HEK293 (cell line): Measurements from ENCODE around the gene RPS18.

Experiments used
- IKZF3 ChIP-seq: fragments of 450-650 bp; IDR thresholded peaks from 2 replicates; pipeline ENCODE4 v1.5.0; 2018; ENCODE audit warnings: missing biosample characterization, mild to moderate bottlenecking, missing genetic modification characterization, moderate library complexity
- KLF1 ChIP-seq: fragments of 450-650 bp; formaldehyde crosslinking; IDR thresholded peaks from 2 replicates; pipeline ENCODE4 v1.5.1; 2016; ENCODE audit warnings: missing biosample characterization, missing genetic modification characterization
- KLF10 ChIP-seq: fragments of 450-650 bp; IDR thresholded peaks from 2 replicates; pipeline ENCODE4 v1.5.1; 2018; ENCODE audit warnings: missing biosample characterization, mild to moderate bottlenecking, missing genetic modification characterization
- KLF8 ChIP-seq: fragments of 450-650 bp; formaldehyde crosslinking; IDR thresholded peaks from 2 replicates; pipeline ENCODE4 v1.5.1; 2016; ENCODE audit warnings: missing biosample characterization, missing genetic modification characterization
- MEIS1 ChIP-seq: sonication (generic); formaldehyde crosslinking; IDR thresholded peaks from 2 replicates; pipeline ENCODE4 v1.8.1; 2022; ENCODE audit warnings: missing genetic modification reagents, mild to moderate bottlenecking, borderline replicate concordance
- SP7 ChIP-seq: fragments of 450-650 bp; formaldehyde crosslinking; IDR thresholded peaks from 2 replicates; pipeline ENCODE4 v1.5.1; 2016; ENCODE audit warnings: missing biosample characterization, missing genetic modification characterization
- TRIM28 ChIP-seq: IDR thresholded peaks from 2 replicates; pipeline ENCODE4 v1.6.1; 2011; ENCODE audit warnings: low read length, control low read depth, borderline replicate concordance
- ZBTB7A ChIP-seq: fragments of 450-650 bp; formaldehyde crosslinking; IDR thresholded peaks from 2 replicates; pipeline ENCODE4 v1.5.1; 2016; ENCODE audit warnings: low read depth, missing biosample characterization, missing genetic modification characterization
- ZNF114 ChIP-seq: fragments of 450-650 bp; formaldehyde crosslinking; IDR thresholded peaks from 2 replicates; pipeline ENCODE4 v1.5.0; 2017; ENCODE audit warnings: missing biosample characterization, missing genetic modification characterization
- ZNF221 ChIP-seq: fragments of 450-650 bp; formaldehyde crosslinking; IDR thresholded peaks from 2 replicates; pipeline ENCODE4 v1.5.1; 2017; ENCODE audit warnings: missing biosample characterization, missing genetic modification characterization, borderline replicate concordance
- ZNF223 ChIP-seq: fragments of 450-650 bp; formaldehyde crosslinking; IDR thresholded peaks from 2 replicates; pipeline ENCODE4 v1.5.1; 2016; ENCODE audit warnings: missing biosample characterization, missing genetic modification characterization
- ZNF324 ChIP-seq: fragments of 450-650 bp; formaldehyde crosslinking; IDR thresholded peaks from 2 replicates; pipeline ENCODE4 v1.5.1; 2016; ENCODE audit warnings: missing biosample characterization, missing genetic modification characterization
- ZNF350 ChIP-seq: fragments of 450-650 bp; formaldehyde crosslinking; IDR thresholded peaks from 2 replicates; pipeline ENCODE4 v1.5.0; 2017; ENCODE audit warnings: missing biosample characterization, mild to moderate bottlenecking, missing genetic modification characterization
- ZNF529 ChIP-seq: fragments of 450-650 bp; formaldehyde crosslinking; IDR thresholded peaks from 2 replicates; pipeline ENCODE4 v1.5.1; 2017; ENCODE audit warnings: missing genetic modification characterization, missing biosample characterization; ENCODE audit not compliant: insufficient replicate concordance
- ZNF571 ChIP-seq: fragments of 450-650 bp; formaldehyde crosslinking; IDR thresholded peaks from 2 replicates; pipeline ENCODE4 v1.5.0; 2017; ENCODE audit warnings: missing biosample characterization, missing genetic modification characterization
- ZNF768 ChIP-seq: fragments of 450-650 bp; formaldehyde crosslinking; IDR thresholded peaks from 2 replicates; pipeline ENCODE4 v1.5.1; 2018; ENCODE audit warnings: missing biosample characterization, mild to moderate bottlenecking, missing genetic modification characterization
- ZNF776 ChIP-seq: fragments of 450-650 bp; formaldehyde crosslinking; IDR thresholded peaks from 2 replicates; pipeline ENCODE4 v1.5.0; 2017; ENCODE audit warnings: missing biosample characterization, missing genetic modification characterization, borderline replicate concordance
- TF ChIP-seq, protein P1 (sequence below): fragments of 450-650 bp; formaldehyde crosslinking; IDR thresholded peaks from 2 replicates; pipeline ENCODE4 v1.5.1; 2016; ENCODE audit warnings: missing biosample characterization, missing genetic modification characterization
- TF ChIP-seq, protein P2 (sequence below): fragments of 450-650 bp; formaldehyde crosslinking; optimal IDR thresholded peaks from 2 replicates; pipeline ENCODE3; 2016; ENCODE audit warnings: missing biosample characterization, mild to moderate bottlenecking, missing genetic modification characterization
- TF ChIP-seq, protein P3 (sequence below): fragments of 450-650 bp; IDR thresholded peaks from 2 replicates; pipeline ENCODE4 v1.5.1; 2018; ENCODE audit warnings: missing biosample characterization, mild to moderate bottlenecking, missing genetic modification characterization
- TF ChIP-seq, protein P4 (sequence below): fragments of 450-650 bp; formaldehyde crosslinking; IDR thresholded peaks from 2 replicates; pipeline ENCODE4 v1.5.1; 2016; ENCODE audit warnings: missing biosample characterization, missing genetic modification characterization
- TF ChIP-seq, protein P5 (sequence below): fragments of 450-650 bp; formaldehyde crosslinking; IDR thresholded peaks from 2 replicates; pipeline ENCODE4 v1.5.1; 2017; ENCODE audit warnings: missing biosample characterization, missing genetic modification characterization
- TF ChIP-seq, protein P6 (sequence below): fragments of 450-650 bp; formaldehyde crosslinking; IDR thresholded peaks from 2 replicates; pipeline ENCODE4 v1.5.1; 2016; ENCODE audit warnings: missing biosample characterization, missing genetic modification characterization

Gene RPS18

DNA sequence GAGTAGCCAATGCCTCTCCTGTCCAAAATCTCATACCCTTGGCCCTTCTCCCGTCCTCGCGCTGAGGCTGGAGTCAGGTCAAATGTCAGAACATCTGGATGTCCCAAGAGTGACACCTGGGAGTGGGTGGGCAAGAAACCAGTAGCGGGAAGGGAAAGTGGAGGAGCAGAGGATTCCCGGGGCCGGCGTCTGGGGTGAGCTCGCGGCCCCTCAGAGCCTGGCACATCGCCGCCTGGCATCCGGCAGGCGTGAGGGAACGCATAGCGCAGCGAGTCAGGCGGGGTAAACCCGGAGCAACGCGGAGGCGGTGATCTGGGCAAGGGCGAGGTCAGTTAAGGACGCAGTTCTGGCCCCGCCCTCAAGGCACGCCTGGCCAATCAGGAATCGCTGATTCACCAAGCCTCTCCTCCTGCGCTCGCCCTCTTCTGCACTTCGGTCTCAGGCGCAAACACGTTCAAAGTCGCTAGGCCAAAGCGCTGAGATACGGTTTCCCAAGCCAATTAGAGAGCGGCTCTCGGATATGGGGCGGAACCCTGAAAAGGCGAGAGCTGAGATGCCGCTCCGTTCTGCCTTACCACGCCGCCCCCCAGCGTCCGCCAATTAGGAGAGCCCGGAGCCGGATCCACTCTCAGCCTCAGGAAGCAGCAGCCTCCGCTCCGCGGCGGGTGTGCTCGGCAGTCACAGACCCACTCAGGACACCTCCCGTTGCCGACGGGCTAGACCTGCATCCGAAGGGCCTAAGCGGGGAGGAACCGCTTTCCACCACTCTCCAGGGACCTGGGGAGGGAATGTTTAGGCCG is 22.7 kb upstream of the RPS18 start (continued):
- TF ChIP-seq, protein P1, sequence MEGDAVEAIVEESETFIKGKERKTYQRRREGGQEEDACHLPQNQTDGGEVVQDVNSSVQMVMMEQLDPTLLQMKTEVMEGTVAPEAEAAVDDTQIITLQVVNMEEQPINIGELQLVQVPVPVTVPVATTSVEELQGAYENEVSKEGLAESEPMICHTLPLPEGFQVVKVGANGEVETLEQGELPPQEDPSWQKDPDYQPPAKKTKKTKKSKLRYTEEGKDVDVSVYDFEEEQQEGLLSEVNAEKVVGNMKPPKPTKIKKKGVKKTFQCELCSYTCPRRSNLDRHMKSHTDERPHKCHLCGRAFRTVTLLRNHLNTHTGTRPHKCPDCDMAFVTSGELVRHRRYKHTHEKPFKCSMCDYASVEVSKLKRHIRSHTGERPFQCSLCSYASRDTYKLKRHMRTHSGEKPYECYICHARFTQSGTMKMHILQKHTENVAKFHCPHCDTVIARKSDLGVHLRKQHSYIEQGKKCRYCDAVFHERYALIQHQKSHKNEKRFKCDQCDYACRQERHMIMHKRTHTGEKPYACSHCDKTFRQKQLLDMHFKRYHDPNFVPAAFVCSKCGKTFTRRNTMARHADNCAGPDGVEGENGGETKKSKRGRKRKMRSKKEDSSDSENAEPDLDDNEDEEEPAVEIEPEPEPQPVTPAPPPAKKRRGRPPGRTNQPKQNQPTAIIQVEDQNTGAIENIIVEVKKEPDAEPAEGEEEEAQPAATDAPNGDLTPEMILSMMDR (tag by site-specific recombination) = 0 out of 2 replicates have a peak, but pooled peaks have one; percentile 35
- peak; percentile 96 for TF ChIP-seq IKZF3
- TF ChIP-seq, protein P2, sequence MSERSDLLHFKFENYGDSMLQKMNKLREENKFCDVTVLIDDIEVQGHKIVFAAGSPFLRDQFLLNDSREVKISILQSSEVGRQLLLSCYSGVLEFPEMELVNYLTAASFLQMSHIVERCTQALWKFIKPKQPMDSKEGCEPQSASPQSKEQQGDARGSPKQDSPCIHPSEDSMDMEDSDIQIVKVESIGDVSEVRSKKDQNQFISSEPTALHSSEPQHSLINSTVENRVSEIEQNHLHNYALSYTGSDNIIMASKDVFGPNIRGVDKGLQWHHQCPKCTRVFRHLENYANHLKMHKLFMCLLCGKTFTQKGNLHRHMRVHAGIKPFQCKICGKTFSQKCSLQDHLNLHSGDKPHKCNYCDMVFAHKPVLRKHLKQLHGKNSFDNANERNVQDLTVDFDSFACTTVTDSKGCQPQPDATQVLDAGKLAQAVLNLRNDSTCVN (tag by site-specific recombination) = peak; percentile 59
- peak; percentile 37; the same call in 1 of the 2 replicates for TF ChIP-seq ZBTB7A (tag by site-specific recombination)
- TF ChIP-seq, protein P3, sequence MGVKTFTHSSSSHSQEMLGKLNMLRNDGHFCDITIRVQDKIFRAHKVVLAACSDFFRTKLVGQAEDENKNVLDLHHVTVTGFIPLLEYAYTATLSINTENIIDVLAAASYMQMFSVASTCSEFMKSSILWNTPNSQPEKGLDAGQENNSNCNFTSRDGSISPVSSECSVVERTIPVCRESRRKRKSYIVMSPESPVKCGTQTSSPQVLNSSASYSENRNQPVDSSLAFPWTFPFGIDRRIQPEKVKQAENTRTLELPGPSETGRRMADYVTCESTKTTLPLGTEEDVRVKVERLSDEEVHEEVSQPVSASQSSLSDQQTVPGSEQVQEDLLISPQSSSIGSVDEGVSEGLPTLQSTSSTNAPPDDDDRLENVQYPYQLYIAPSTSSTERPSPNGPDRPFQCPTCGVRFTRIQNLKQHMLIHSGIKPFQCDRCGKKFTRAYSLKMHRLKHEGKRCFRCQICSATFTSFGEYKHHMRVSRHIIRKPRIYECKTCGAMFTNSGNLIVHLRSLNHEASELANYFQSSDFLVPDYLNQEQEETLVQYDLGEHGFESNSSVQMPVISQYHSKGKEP (tag by site-specific recombination) = no peak
- no peak for TF ChIP-seq ZNF529 (tag by site-specific recombination)
- TF ChIP-seq, protein P4, sequence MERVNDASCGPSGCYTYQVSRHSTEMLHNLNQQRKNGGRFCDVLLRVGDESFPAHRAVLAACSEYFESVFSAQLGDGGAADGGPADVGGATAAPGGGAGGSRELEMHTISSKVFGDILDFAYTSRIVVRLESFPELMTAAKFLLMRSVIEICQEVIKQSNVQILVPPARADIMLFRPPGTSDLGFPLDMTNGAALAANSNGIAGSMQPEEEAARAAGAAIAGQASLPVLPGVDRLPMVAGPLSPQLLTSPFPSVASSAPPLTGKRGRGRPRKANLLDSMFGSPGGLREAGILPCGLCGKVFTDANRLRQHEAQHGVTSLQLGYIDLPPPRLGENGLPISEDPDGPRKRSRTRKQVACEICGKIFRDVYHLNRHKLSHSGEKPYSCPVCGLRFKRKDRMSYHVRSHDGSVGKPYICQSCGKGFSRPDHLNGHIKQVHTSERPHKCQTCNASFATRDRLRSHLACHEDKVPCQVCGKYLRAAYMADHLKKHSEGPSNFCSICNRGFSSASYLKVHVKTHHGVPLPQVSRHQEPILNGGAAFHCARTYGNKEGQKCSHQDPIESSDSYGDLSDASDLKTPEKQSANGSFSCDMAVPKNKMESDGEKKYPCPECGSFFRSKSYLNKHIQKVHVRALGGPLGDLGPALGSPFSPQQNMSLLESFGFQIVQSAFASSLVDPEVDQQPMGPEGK = peak; percentile 53; the same call in 1 of the 2 replicates
- TF ChIP-seq ZNF223 (tag by site-specific recombination) = no peak
- no peak for TF ChIP-seq MEIS1
- TF ChIP-seq ZNF114 (tag by site-specific recombination) = no peak
- TF ChIP-seq ZNF221 (tag by site-specific recombination) = no peak
- peak; percentile 10; the same call in 1 of the 2 replicates for TF ChIP-seq SP7
- TF ChIP-seq, protein P5, sequence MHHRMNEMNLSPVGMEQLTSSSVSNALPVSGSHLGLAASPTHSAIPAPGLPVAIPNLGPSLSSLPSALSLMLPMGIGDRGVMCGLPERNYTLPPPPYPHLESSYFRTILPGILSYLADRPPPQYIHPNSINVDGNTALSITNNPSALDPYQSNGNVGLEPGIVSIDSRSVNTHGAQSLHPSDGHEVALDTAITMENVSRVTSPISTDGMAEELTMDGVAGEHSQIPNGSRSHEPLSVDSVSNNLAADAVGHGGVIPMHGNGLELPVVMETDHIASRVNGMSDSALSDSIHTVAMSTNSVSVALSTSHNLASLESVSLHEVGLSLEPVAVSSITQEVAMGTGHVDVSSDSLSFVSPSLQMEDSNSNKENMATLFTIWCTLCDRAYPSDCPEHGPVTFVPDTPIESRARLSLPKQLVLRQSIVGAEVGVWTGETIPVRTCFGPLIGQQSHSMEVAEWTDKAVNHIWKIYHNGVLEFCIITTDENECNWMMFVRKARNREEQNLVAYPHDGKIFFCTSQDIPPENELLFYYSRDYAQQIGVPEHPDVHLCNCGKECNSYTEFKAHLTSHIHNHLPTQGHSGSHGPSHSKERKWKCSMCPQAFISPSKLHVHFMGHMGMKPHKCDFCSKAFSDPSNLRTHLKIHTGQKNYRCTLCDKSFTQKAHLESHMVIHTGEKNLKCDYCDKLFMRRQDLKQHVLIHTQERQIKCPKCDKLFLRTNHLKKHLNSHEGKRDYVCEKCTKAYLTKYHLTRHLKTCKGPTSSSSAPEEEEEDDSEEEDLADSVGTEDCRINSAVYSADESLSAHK (tag by site-specific recombination) = peak; percentile 28; the same call in 1 of the 2 replicates
- peak; percentile 36; the same call in 1 of the 2 replicates for TF ChIP-seq KLF8 (tag by site-specific recombination)
- no peak; the same call in 1 of the 2 replicates for TF ChIP-seq ZNF324 (tag by site-specific recombination)
- TF ChIP-seq ZNF768 (tag by site-specific recombination) = no peak
- peak; percentile 84; the same call in 1 of the 2 replicates for TF ChIP-seq KLF10 (tag by site-specific recombination)
- TF ChIP-seq ZNF571 (tag by site-specific recombination) = no peak
- TF ChIP-seq ZNF776 (tag by site-specific recombination) = no peak
- peak; percentile 32; the same call in 1 of the 2 replicates for TF ChIP-seq KLF1
- TF ChIP-seq, protein P6, sequence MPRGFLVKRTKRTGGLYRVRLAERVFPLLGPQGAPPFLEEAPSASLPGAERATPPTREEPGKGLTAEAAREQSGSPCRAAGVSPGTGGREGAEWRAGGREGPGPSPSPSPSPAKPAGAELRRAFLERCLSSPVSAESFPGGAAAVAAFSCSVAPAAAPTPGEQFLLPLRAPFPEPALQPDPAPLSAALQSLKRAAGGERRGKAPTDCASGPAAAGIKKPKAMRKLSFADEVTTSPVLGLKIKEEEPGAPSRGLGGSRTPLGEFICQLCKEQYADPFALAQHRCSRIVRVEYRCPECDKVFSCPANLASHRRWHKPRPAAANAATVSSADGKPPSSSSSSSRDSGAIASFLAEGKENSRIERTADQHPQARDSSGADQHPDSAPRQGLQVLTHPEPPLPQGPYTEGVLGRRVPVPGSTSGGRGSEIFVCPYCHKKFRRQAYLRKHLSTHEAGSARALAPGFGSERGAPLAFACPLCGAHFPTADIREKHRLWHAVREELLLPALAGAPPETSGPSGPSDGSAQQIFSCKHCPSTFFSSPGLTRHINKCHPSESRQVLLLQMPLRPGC (tag by site-specific recombination) = peak; percentile 23; the same call in 1 of the 2 replicates
- TF ChIP-seq ZNF350 (tag by site-specific recombination) = no peak
- TF ChIP-seq TRIM28 = peak; percentile 71; the same call in 1 of the 2 replicates
